H1 (cell line): ENCODE results near the gene RHOT1. TPM values are rescaled to one million over a fixed set of nuclear protein-coding genes. Genes with fewer than 3 reads are reported as not detected.

Experiments used
- CTCF ChIA-PET: fragments of 300-600 bp; sonication (Branson Sonifier 250); formaldehyde crosslinking; loops from one replicate; lab custom pipeline; 2021; ENCODE audit not compliant: partially characterized antibody; lab: Charles Lee
- POLR2A ChIA-PET: fragments of 300-600 bp; sonication (Branson Sonifier 250); formaldehyde crosslinking; loops from one replicate; lab custom pipeline; 2021; ENCODE audit warnings: inconsistent platforms; ENCODE audit not compliant: partially characterized antibody; lab: Charles Lee
- DNase-seq, 2 experiments: peaks; one replicate each; pipeline versions ENCODE4 v3.0.0 to v3.0.0-alpha.2; 2010 to 2022; ENCODE audit warnings: low spot score in 2 of 2, low read depth in 1 of 2, mixed read lengths in 1 of 2
- FAIRE-seq: peaks from 2 replicates; lab custom pipeline; 2011; peaks lifted over from hg19 to GRCh38; lab: Jason Lieb, UNC
- H2AFZ ChIP-seq: 2 replicates; pipeline ENCODE4 v1.8.1; 2012; ENCODE audit warnings: low read length, inconsistent platforms
- H2AK5ac ChIP-seq: 2 replicates; pipeline ENCODE4 v1.6.1; 2013; ENCODE audit warnings: low read depth, low read length
- H2BK120ac ChIP-seq: replicated peaks from 2 replicates; pipeline ENCODE3; 2013; ENCODE audit warnings: low read depth, low read length, inconsistent platforms
- H2BK12ac ChIP-seq: 2 replicates; pipeline ENCODE4 v1.6.1; 2013; ENCODE audit warnings: low read depth, low read length
- H2BK15ac ChIP-seq: 2 replicates; pipeline ENCODE4 v1.6.1; 2013; ENCODE audit warnings: low read length
- H2BK20ac ChIP-seq: 2 replicates; pipeline ENCODE4 v1.6.1; 2013; ENCODE audit warnings: low read length
- H2BK5ac ChIP-seq: 2 replicates; pipeline ENCODE4 v1.6.1; 2013; ENCODE audit warnings: low read depth, low read length
- H3K14ac ChIP-seq: 2 replicates; pipeline ENCODE4 v1.6.1; 2013; ENCODE audit warnings: inconsistent platforms; ENCODE audit not compliant: insufficient read length
- H3K18ac ChIP-seq: 2 replicates; pipeline ENCODE4 v1.6.1; 2013; ENCODE audit warnings: low read length; ENCODE audit errors: extremely low read depth
- H3K23ac ChIP-seq: 2 replicates; pipeline ENCODE4 v1.6.1; 2013; ENCODE audit warnings: inconsistent platforms; ENCODE audit not compliant: insufficient read length
- H3K23me2 ChIP-seq: 2 replicates; pipeline ENCODE4 v1.6.1; 2013; ENCODE audit warnings: low read depth, low read length
- H3K27ac ChIP-seq: 2 replicates; pipeline ENCODE4 v1.6.1; 2011; ENCODE audit warnings: low read depth, low read length, inconsistent platforms
- H3K27me3 ChIP-seq, 4 experiments: replicated peaks in 1 of 4; 1 replicate in 1 of 4; 2 replicates in 3 of 4; pipeline versions ENCODE4 v1.6.1 to v1.8.1; 2011 to 2013; ENCODE audit warnings: low read length in 3 of 4, mild to moderate bottlenecking in 3 of 4, inconsistent platforms in 2 of 4, mixed read lengths in 2 of 4, moderate library complexity in 1 of 4; ENCODE audit not compliant: control insufficient read depth in 3 of 4, insufficient read depth in 3 of 4; ENCODE audit errors: extremely low read depth in 1 of 4
- H3K36me3 ChIP-seq, 4 experiments: 2 replicates each; pipeline versions ENCODE4 v1.6.1 to v1.8.1; 2011 to 2013; ENCODE audit warnings: mild to moderate bottlenecking in 4 of 4, low read length in 3 of 4, moderate library complexity in 2 of 4, control low read depth in 1 of 4, inconsistent platforms in 1 of 4; ENCODE audit not compliant: insufficient read depth in 4 of 4, control insufficient read depth in 2 of 4
- H3K4ac ChIP-seq: replicated peaks from 2 replicates; pipeline ENCODE3; 2013; ENCODE audit warnings: low read length, low read depth, mixed read lengths, inconsistent platforms; ENCODE audit not compliant: insufficient read length
- H3K4me1 ChIP-seq, 4 experiments: replicated peaks in 1 of 4; 1 replicate in 1 of 4; 2 replicates in 3 of 4; pipeline versions ENCODE4 v1.6.1 to v1.8.1; 2011 to 2013; ENCODE audit warnings: low read length in 3 of 4, inconsistent platforms in 2 of 4, mixed read lengths in 1 of 4; ENCODE audit not compliant: insufficient read depth in 4 of 4, control insufficient read depth in 3 of 4
- H3K4me2 ChIP-seq, 2 experiments: 2 replicates each; pipeline versions ENCODE4 v1.6.1 to v1.8.1; 2011 to 2013; ENCODE audit warnings: low read depth in 2 of 2, low read length in 2 of 2, control low read depth in 1 of 2, inconsistent platforms in 1 of 2, mild to moderate bottlenecking in 1 of 2; ENCODE audit not compliant: insufficient read depth in 1 of 2
- H3K4me3 ChIP-seq, 4 experiments: fragments of 200-600, 300-600 bp in 1 of 4; sonication (generic), shearing (Covaris generic), sonication (Bioruptor Twin) in 1 of 4; 2 replicates each; pipeline versions ENCODE4 v1.5.1 to v1.8.1; 2011 to 2016; ENCODE audit warnings: low read length in 4 of 4, low read depth in 3 of 4, control low read depth in 2 of 4, inconsistent platforms in 2 of 4, mild to moderate bottlenecking in 2 of 4, mixed read lengths in 1 of 4, moderate library complexity in 1 of 4; ENCODE audit not compliant: insufficient read depth in 2 of 4; ENCODE audit errors: extremely low read depth in 1 of 4
- H3K56ac ChIP-seq: replicated peaks from 2 replicates; pipeline ENCODE3; 2013; ENCODE audit warnings: low read depth, mild to moderate bottlenecking, mixed read lengths, low read length, inconsistent platforms; ENCODE audit not compliant: insufficient read length
- H3K79me1 ChIP-seq: 2 replicates; pipeline ENCODE4 v1.6.1; 2013; ENCODE audit warnings: low read depth, low read length, control low read depth
- H3K79me2 ChIP-seq, 2 experiments: 2 replicates each; pipeline versions ENCODE4 v1.6.1 to v1.8.1; 2012 to 2013; ENCODE audit warnings: low read length in 2 of 2, mild to moderate bottlenecking in 2 of 2, inconsistent platforms in 1 of 2; ENCODE audit not compliant: insufficient read depth in 2 of 2, control insufficient read depth in 1 of 2
- H3K9ac ChIP-seq, 4 experiments: replicated peaks in 1 of 4; 1 replicate in 1 of 4; 2 replicates in 3 of 4; pipeline versions ENCODE4 v1.6.1 to v1.8.1; 2011 to 2013; ENCODE audit warnings: low read depth in 3 of 4, low read length in 3 of 4, control low read depth in 2 of 4, mild to moderate bottlenecking in 2 of 4, moderate library complexity in 2 of 4, inconsistent platforms in 1 of 4; ENCODE audit errors: extremely low read depth in 1 of 4
- H3K9me3 ChIP-seq, 2 experiments: 2 replicates each; pipeline versions ENCODE4 v1.6.1 to v1.8.1; 2012 to 2013; ENCODE audit warnings: mild to moderate bottlenecking in 2 of 2, moderate library complexity in 2 of 2, control low read depth in 1 of 2, inconsistent platforms in 1 of 2, low read depth in 1 of 2, low read length in 1 of 2, mixed read lengths in 1 of 2; ENCODE audit not compliant: insufficient read depth in 2 of 2
- H4K20me1 ChIP-seq, 2 experiments: replicated peaks in 1 of 2; 2 replicates each; pipeline versions ENCODE3 to v1.8.1; 2011 to 2013; ENCODE audit warnings: inconsistent platforms in 2 of 2, low read length in 2 of 2, mild to moderate bottlenecking in 1 of 2; ENCODE audit not compliant: insufficient read depth in 2 of 2, control insufficient read depth in 1 of 2
- H4K5ac ChIP-seq: 2 replicates; pipeline ENCODE4 v1.6.1; 2013; ENCODE audit warnings: low read length, low read depth, mixed read lengths, inconsistent platforms; ENCODE audit not compliant: insufficient read length
- H4K8ac ChIP-seq: 2 replicates; pipeline ENCODE4 v1.8.0; 2013; ENCODE audit warnings: mild to moderate bottlenecking, moderate library complexity, low read length, inconsistent platforms; ENCODE audit not compliant: insufficient read depth; ENCODE audit errors: extremely low read depth
- H4K91ac ChIP-seq: replicated peaks from 2 replicates; pipeline ENCODE3; 2013; ENCODE audit warnings: low read length, mixed read lengths, inconsistent platforms; ENCODE audit not compliant: insufficient read length
- BACH1 ChIP-seq: IDR thresholded peaks from 2 replicates; pipeline ENCODE4 v1.6.1; 2012; ENCODE audit warnings: low read length, improper control_type of control experiment
- CHD1 ChIP-seq: IDR thresholded peaks from 2 replicates; pipeline ENCODE4 v1.6.1; 2012; ENCODE audit warnings: low read depth, low read length, improper control_type of control experiment
- CHD2 ChIP-seq: IDR thresholded peaks from 2 replicates; pipeline ENCODE4 v1.6.1; 2012; ENCODE audit warnings: low read length, improper control_type of control experiment
- GTF2F1 ChIP-seq: IDR thresholded peaks from 2 replicates; pipeline ENCODE4 v1.6.1; 2012; ENCODE audit warnings: low read depth, low read length, improper control_type of control experiment, borderline replicate concordance
- HDAC2 ChIP-seq, 2 experiments: fragments of 300-600 bp in 1 of 2; sonication (generic) in 1 of 2; IDR thresholded peaks; 2 replicates each; pipeline ENCODE4 v1.6.1; 2011 to 2012; ENCODE audit warnings: low read depth in 2 of 2, low read length in 2 of 2, mild to moderate bottlenecking in 2 of 2, moderate library complexity in 2 of 2, borderline replicate concordance in 1 of 2, inconsistent platforms in 1 of 2
- HDAC6 ChIP-seq: IDR thresholded peaks from one replicate; pipeline ENCODE4 v1.7.1; 2012; ENCODE audit warnings: low read depth, mild to moderate bottlenecking, inconsistent platforms, low read length, moderate library complexity
- MAFK ChIP-seq: IDR thresholded peaks from 2 replicates; pipeline ENCODE4 v1.6.1; 2012; ENCODE audit warnings: low read depth, mild to moderate bottlenecking, improper control_type of control experiment, low read length
- NRF1 ChIP-seq: IDR thresholded peaks from 2 replicates; pipeline ENCODE4 v1.6.1; 2011; ENCODE audit warnings: mild to moderate bottlenecking, low read depth, low read length, improper control_type of control experiment
- POLR2AphosphoS5 ChIP-seq: IDR thresholded peaks from 2 replicates; pipeline ENCODE4 v1.6.1; 2011; ENCODE audit warnings: low read depth, low read length
- RBBP5 ChIP-seq: IDR thresholded peaks from 2 replicates; pipeline ENCODE4 v1.7.1; 2012; ENCODE audit warnings: low read depth, mild to moderate bottlenecking, inconsistent platforms, low read length, moderate library complexity, borderline replicate concordance
- RFX5 ChIP-seq: IDR thresholded peaks from 2 replicates; pipeline ENCODE4 v1.6.1; 2011; ENCODE audit warnings: low read depth, low read length, improper control_type of control experiment, borderline replicate concordance
- SP2 ChIP-seq: IDR thresholded peaks from 2 replicates; pipeline ENCODE4 v1.6.1; 2012; ENCODE audit warnings: mild to moderate bottlenecking, low read length, inconsistent platforms
- YY1 ChIP-seq: IDR thresholded peaks from 2 replicates; pipeline ENCODE4 v1.6.1; 2011; ENCODE audit warnings: low read depth, mild to moderate bottlenecking, low read length
- ZNF274 ChIP-seq: IDR thresholded peaks from 2 replicates; pipeline ENCODE4 v1.7.0; 2012; ENCODE audit warnings: low read length, borderline replicate concordance; ENCODE audit errors: extremely low read depth
- WGBS, 2 experiments: shearing (Covaris generic) in 1 of 2; methylation state at CpG; one replicate each; pipeline versions ENCODE4 v1.1.6 to v1.1.7; 2013 to 2015; ENCODE audit warnings: low lambda C conversion rate in 2 of 2, mixed read lengths in 2 of 2, inconsistent platforms in 1 of 2, low coverage in 1 of 2, missing lambda C conversion rate in 1 of 2; ENCODE audit not compliant: insufficient replicate concordance in 2 of 2, insufficient coverage in 1 of 2, insufficient read length in 1 of 2; ENCODE audit errors: extremely low coverage in 1 of 2, missing lambda C conversion rate in 1 of 2; 5-methylcytosine and 5-hydroxymethylcytosine counted together
- polyA plus RNA-seq, 7 experiments: library from polyadenylated mRNA; depleted of rRNA in 3 of 7; stranded (reverse) in 5 of 7; unstranded in 2 of 7; fragments of >200 nt in 5 of 7; fragments of 200-250 nt in 2 of 7; gene quantifications; 1 replicate in 5 of 7; 2 replicates in 1 of 7; 4 replicates in 1 of 7; pipeline versions ENCODE4 v1.2.1 to v1.2.3, GENCODE V29; 2011 to 2013; ENCODE audit warnings: missing spikeins in 2 of 7, mixed read lengths in 2 of 7
- total RNA-seq: library from RNA; stranded (reverse); fragmentation: NEBNext Ultra II Directional; extraction: Animal tissue kit (Norgen Biotek cat#: 25700); gene quantifications from 2 replicates; pipeline ENCODE4 v1.2.1, GENCODE V29; 2021

Gene RHOT1
- total and polyA plus RNA-seq, 2 of the 8 experiments (the other 6 are each of a cell fraction or from before 2014, with no cell fraction given), result 34.2 to 38.2 TPM

DNA sequence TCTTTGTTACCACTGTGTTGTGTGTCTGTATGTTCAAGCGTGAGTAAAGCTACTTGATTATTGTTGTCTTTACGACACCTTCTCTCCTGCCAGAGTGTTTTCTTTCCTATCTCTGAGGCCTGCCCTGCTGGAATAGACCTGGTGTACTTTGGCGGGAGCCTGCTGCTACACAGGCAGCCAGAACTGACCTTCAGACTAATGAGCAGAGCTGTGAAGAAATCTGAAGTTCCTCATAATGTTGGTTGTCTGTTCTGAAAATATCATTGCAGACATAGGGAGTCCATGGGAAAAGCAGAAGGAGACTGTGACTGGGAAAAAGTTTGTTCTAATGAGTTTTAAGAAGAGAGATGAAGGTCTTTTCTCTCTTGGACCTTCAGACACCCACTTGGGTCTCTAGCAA is 9.8 kb downstream of the RHOT1 start:
- H2BK20ac ChIP-seq, result no peak overlapping the region
- no peak overlapping the region for H2BK120ac ChIP-seq
- TF ChIP-seq RFX5, result no peak
- TF ChIP-seq RBBP5, result no peak
- TF ChIP-seq YY1, result no peak
- no peak for TF ChIP-seq SP2
- TF ChIP-seq MAFK, result no peak
- no peak for TF ChIP-seq HDAC2 (IDR thresholded peaks at IDR 0.05; ENCODE audit: borderline replicate concordance in 1 of 2, low read depth in 2 of 2, low read length in 2 of 2)
- no peak for TF ChIP-seq GTF2F1
- no peak for TF ChIP-seq NRF1
- TF ChIP-seq CHD2, result no peak
- TF ChIP-seq BACH1, result no peak
- no peak for TF ChIP-seq HDAC6
- TF ChIP-seq CHD1, result no peak
- no peak for TF ChIP-seq ZNF274
- no peak for TF ChIP-seq POLR2AphosphoS5
- no peak overlapping the region for H3K56ac ChIP-seq
- H3K4me1 ChIP-seq, result peaks cover 0 to 2% (median 0%) of the 10 kb centered on the region in 4 experiments; a peak in 1 of 7 replicates
- peaks cover 0 to 4% of the 10 kb centered on the region in 2 experiments for H4K20me1 ChIP-seq
- no peaks in the 10 kb centered on the region for H3K23me2 ChIP-seq
- H3K79me1 ChIP-seq, result peaks cover 2% of the 10 kb centered on the region
- no peak overlapping the region for H2AFZ ChIP-seq
- no peak overlapping the region for H3K18ac ChIP-seq
- no peaks in the 10 kb centered on the region for H3K9me3 ChIP-seq
- peaks cover 0 to 6% (median 3%) of the 10 kb centered on the region in 4 experiments; a peak in 3 of 8 replicates for H3K36me3 ChIP-seq
- H2BK12ac ChIP-seq, result no peak overlapping the region
- no peak overlapping the region for H2BK15ac ChIP-seq
- DNase-seq, result no peak
- no peak overlapping the region for H2AK5ac ChIP-seq
- FAIRE-seq, result no peak
- no peak overlapping the region for H2BK5ac ChIP-seq
- no peak overlapping the region for H3K9ac ChIP-seq
- H3K4me2 ChIP-seq, result no peak overlapping the region
- no peak overlapping the region for H3K4me3 ChIP-seq
- no peak overlapping the region for H4K91ac ChIP-seq
- POLR2A ChIA-PET, result interaction anchor here (0.9 kb wide), 1 partner anchor 10 kb away, joined by 4 read pairs; no protein-coding TSS in a partner anchor
- H3K23ac ChIP-seq, result no peak overlapping the region
- CTCF ChIA-PET, result no interaction called here
- no peak overlapping the region for H3K14ac ChIP-seq
- no peak overlapping the region for H4K8ac ChIP-seq
- H3K4ac ChIP-seq, result no peak overlapping the region
- H3K27me3 ChIP-seq, result no peaks in the 10 kb centered on the region
- 95% methylated on average over 3 of the region's 3 CpGs; no CpG with 5 or more reads in 1 of the 2 experiments for WGBS, 2 experiments
- no peak overlapping the region for H4K5ac ChIP-seq
- H3K27ac ChIP-seq, result no peak overlapping the region
- H3K79me2 ChIP-seq, result peaks cover 0 to 30% of the 10 kb centered on the region in 2 experiments; a peak in 2 of 4 replicates
